ENCODE results near the gene GRID1. TPM values are rescaled to one million over a fixed set of nuclear protein-coding genes. Genes with fewer than 3 reads are reported as not detected.

The GRID1 gene
- total RNA-seq, 1 experiment from 2014 or later: not detected

DNA sequence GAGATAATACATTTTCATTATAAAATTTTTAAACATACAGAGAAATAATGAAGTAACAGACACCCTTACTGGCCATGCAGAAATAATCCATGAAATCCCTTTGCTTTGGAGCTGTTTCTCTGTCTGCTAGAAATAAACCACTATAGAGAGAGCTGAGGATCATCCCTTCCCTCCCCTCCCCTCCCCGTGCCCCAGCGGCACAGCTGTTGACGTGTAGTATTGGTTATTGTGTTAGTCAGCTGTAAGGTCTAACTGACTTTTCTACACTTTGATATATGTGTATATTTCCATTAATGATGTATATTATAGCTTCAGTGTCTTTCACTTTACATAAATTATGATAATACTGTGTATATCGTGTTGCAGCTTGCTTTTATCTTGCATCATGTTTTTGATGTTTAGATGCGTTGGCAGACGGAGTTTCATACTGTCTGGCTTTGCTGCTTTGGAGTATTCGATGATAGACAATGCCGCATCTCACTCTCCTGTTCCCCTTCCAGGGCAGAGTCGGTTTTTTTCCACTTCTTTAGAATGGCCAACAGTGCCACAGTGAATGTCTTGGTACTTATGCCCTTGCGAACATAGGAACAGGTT, 27.4 kb upstream of the GRID1 start:
- CTCF ChIA-PET: no interaction called here
- Mint-ChIP-seq H3K9me3 (ENCODE audit: low read depth, unreplicated experiment) (no peaks in the 10 kb centered on the region), H3K27ac (ENCODE audit: unreplicated experiment) (no peak overlapping the region), H3K4me1 (ENCODE audit: low read depth, unreplicated experiment) (no peaks in the 10 kb centered on the region), H3K27me3 (ENCODE audit: unreplicated experiment) (peaks cover 22% of the 10 kb centered on the region), H3K4me3 (ENCODE audit: low read depth, unreplicated experiment) (no peak overlapping the region), H3K36me3 (ENCODE audit: insufficient read depth, unreplicated experiment) (peaks cover 7% of the 10 kb centered on the region)
- intact Hi-C loops (cut with micrococcal nuclease; ENCODE audit: unreplicated experiment): no loop called here
- no TSS peak for BruUV-seq (replicated peaks)
- no peak for DNase-seq
- no peak for TF ChIP-seq CTCF (IDR thresholded peaks at IDR 0.05; ENCODE audit: unreplicated experiment)

- H3K36me3 Mint-ChIP-seq (ENCODE audit: insufficient read depth, unreplicated experiment): peaks cover 7% of the 10 kb centered on the region
- no peaks in the 10 kb centered on the region for H3K4me1 Mint-ChIP-seq (ENCODE audit: low read depth, unreplicated experiment)
- CTCF ChIA-PET: no interaction called here
- no TSS peak for BruUV-seq (replicated peaks)
- no peak for DNase-seq
- H3K27me3 Mint-ChIP-seq (ENCODE audit: unreplicated experiment): peaks cover 28% of the 10 kb centered on the region
- no peak overlapping the region for H3K27ac Mint-ChIP-seq (ENCODE audit: unreplicated experiment)
- no peaks in the 10 kb centered on the region for H3K9me3 Mint-ChIP-seq (ENCODE audit: low read depth, unreplicated experiment)
- TF ChIP-seq CTCF (IDR thresholded peaks at IDR 0.05; ENCODE audit: unreplicated experiment): no peak
- no peak overlapping the region for H3K4me3 Mint-ChIP-seq (ENCODE audit: low read depth, unreplicated experiment)
- intact Hi-C loops (cut with micrococcal nuclease; ENCODE audit: unreplicated experiment): no loop called here
These were observed 26.8 kb upstream of the GRID1 start for GRCh38 chr10:86393362-86393761.

DNA sequence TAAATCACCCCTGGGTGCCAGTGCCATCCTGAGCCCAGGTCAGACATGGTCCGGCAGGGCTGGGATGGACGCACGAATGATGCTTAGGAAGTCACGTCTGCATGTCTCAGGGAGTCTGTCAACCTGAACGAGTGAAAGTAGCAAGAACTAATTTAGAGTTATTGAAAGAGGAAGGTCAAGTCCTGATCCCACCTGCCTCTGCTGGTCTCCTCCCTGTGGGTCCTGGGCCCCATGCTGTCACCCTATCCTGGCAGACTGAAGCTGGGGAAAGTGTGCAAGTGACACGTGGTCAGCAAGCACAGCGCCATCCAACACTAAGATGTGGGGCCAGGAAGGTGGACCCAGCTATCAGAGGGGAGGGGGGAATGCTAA, 26.1 kb upstream of the GRID1 start:
- TF ChIP-seq CTCF (IDR thresholded peaks at IDR 0.05; ENCODE audit: unreplicated experiment): no peak
- Mint-ChIP-seq H3K4me3 (ENCODE audit: low read depth, unreplicated experiment) (no peak overlapping the region), H3K4me1 (ENCODE audit: low read depth, unreplicated experiment) (no peaks in the 10 kb centered on the region), H3K27me3 (ENCODE audit: unreplicated experiment) (peaks cover 34% of the 10 kb centered on the region), H3K9me3 (ENCODE audit: low read depth, unreplicated experiment) (no peaks in the 10 kb centered on the region), H3K36me3 (ENCODE audit: insufficient read depth, unreplicated experiment) (peaks cover 7% of the 10 kb centered on the region), H3K27ac (ENCODE audit: unreplicated experiment) (no peak overlapping the region)
- no peak for DNase-seq
- CTCF ChIA-PET: no interaction called here
- no TSS peak for BruUV-seq (replicated peaks)
- intact Hi-C loops (cut with micrococcal nuclease; ENCODE audit: unreplicated experiment): no loop called here

DNA sequence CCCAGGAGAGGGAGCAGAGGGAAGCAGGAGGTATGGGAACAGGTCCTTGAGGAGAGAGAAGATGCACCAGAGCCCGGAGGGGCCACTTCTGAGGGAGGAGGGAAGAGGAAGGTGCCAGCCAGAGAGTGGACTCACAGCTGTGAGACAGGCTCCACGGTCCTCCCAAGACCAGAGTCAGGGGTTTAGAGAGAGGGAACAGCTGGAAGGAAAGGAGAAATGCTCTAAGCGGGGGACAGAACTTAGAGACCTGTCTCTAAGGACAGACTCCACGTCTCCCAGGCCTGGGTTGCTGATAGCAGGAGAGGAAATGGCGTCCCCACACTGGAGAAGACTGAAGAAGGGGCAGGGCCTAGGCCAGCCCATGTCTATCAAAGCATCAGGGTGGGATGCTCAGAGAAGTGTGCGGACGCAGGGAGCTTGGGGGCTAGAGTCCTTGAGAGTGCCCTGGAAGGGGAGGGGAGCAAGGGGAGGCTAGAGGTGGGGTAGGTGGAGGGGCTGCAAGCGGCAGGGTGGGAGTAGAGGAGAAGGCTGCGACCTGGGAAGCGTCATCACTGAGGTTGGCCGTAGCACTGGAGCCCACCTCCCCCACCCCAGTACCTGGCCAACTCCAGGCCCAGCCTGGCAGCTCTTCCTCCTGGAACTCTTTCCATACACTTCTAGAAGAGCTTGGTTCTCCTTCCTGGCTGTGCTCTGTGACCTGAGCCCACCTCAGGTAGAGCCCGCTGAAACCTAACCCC, 25.6 kb upstream of the GRID1 start:
- H3K4me3 Mint-ChIP-seq (ENCODE audit: low read depth, unreplicated experiment): no peak overlapping the region
- peaks cover 40% of the 10 kb centered on the region for H3K27me3 Mint-ChIP-seq (ENCODE audit: unreplicated experiment)
- no peak for TF ChIP-seq CTCF (IDR thresholded peaks at IDR 0.05; ENCODE audit: unreplicated experiment)
- CTCF ChIA-PET: interaction anchor here (1.0 to 1.5 kb wide), 2 partner anchors 8 to 22 kb away, joined by 3 read pairs; no protein-coding TSS in a partner anchor
- BruUV-seq (replicated peaks): no TSS peak
- H3K4me1 Mint-ChIP-seq (ENCODE audit: low read depth, unreplicated experiment): no peaks in the 10 kb centered on the region
- no peak overlapping the region for H3K27ac Mint-ChIP-seq (ENCODE audit: unreplicated experiment)
- intact Hi-C loops (cut with micrococcal nuclease; ENCODE audit: unreplicated experiment): no loop called here
- no peaks in the 10 kb centered on the region for H3K9me3 Mint-ChIP-seq (ENCODE audit: low read depth, unreplicated experiment)
- no peak for DNase-seq
- H3K36me3 Mint-ChIP-seq (ENCODE audit: insufficient read depth, unreplicated experiment): peaks cover 7% of the 10 kb centered on the region
